Vagina (tissue), 2 donors: ENCODE data around the gene ABLIM2.

Experiments
- POLR2A ChIP-seq, 2 donors: fragments of 450-650 bp; IDR thresholded peaks; one replicate each; pipeline ENCODE4 v1.6.1; 2017; ENCODE audit warnings: antibody characterized with exemption in 2 of 2, mild to moderate bottlenecking in 2 of 2, moderate library complexity in 2 of 2
- POLR2AphosphoS5 ChIP-seq, 2 donors: sonication (generic); formaldehyde crosslinking; IDR thresholded peaks; one replicate each; pipeline ENCODE4 v1.9.0; 2017; ENCODE audit warnings: antibody characterized with exemption in 2 of 2, mild to moderate bottlenecking in 2 of 2, low read depth in 1 of 2; ENCODE audit not compliant: insufficient read depth in 1 of 2
- TF ChIP-seq, protein P1 (sequence below), 3 experiments: fragments of 450-650 bp in 2 of 3; fragments of 200-600 bp in 1 of 3; sonication (generic) in 1 of 3; IDR thresholded peaks; one replicate each; pipeline ENCODE4 v1.5.1; 2017 to 2019; ENCODE audit warnings: antibody characterized with exemption in 3 of 3, mild to moderate bottlenecking in 2 of 3, moderate library complexity in 2 of 3

DNA sequence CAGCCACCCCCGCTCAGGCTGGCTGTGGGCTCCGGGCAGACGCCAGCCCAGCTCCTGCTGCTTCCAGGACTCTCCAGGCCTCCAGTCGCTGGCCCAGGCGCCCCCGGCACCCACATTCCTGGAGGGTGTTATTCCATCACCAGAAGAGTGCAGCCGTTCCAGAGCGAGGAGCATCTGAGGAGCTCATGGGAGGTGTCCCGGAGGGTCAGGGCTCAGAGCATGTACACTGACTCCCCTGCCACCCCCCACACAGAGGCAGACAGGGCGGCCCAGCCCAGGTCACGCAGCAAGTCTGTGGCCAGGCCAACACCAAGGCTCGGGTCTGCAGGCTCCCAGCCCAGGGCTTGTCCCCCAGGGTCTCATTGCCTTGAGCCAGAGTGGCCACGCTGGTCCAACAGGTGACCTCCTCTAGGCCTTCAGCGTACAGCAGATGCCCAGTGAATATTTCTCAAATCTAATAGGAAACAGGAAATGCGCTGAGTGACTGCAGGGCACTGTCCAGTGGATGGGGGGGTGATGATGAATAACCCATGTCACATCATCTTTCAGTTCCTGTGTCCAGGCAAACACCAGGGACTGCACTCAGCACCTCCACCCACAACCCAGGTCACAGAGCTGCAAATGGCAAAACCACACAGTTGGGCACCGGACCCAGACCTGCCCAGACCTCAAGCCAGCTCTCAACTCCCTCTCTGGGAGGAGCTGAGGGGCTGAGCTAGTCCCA, 37.2 kb downstream of the ABLIM2 start:
- TF ChIP-seq, protein P1, sequence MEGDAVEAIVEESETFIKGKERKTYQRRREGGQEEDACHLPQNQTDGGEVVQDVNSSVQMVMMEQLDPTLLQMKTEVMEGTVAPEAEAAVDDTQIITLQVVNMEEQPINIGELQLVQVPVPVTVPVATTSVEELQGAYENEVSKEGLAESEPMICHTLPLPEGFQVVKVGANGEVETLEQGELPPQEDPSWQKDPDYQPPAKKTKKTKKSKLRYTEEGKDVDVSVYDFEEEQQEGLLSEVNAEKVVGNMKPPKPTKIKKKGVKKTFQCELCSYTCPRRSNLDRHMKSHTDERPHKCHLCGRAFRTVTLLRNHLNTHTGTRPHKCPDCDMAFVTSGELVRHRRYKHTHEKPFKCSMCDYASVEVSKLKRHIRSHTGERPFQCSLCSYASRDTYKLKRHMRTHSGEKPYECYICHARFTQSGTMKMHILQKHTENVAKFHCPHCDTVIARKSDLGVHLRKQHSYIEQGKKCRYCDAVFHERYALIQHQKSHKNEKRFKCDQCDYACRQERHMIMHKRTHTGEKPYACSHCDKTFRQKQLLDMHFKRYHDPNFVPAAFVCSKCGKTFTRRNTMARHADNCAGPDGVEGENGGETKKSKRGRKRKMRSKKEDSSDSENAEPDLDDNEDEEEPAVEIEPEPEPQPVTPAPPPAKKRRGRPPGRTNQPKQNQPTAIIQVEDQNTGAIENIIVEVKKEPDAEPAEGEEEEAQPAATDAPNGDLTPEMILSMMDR (IDR thresholded peaks at IDR 0.05) = no peak
- TF ChIP-seq POLR2A (IDR thresholded peaks at IDR 0.05) (no peak), POLR2AphosphoS5 (IDR thresholded peaks at IDR 0.05; ENCODE audit: insufficient read depth in 1 of 2, low read depth in 1 of 2) (no peak)
